ENCODE data around the gene GPR61. TPM values are rescaled to one million over a fixed set of nuclear protein-coding genes. Genes with fewer than 3 reads are reported as not detected.

The GPR61 gene
- total RNA-seq, 1 experiment from 2014 or later: 0.48 TPM

DNA sequence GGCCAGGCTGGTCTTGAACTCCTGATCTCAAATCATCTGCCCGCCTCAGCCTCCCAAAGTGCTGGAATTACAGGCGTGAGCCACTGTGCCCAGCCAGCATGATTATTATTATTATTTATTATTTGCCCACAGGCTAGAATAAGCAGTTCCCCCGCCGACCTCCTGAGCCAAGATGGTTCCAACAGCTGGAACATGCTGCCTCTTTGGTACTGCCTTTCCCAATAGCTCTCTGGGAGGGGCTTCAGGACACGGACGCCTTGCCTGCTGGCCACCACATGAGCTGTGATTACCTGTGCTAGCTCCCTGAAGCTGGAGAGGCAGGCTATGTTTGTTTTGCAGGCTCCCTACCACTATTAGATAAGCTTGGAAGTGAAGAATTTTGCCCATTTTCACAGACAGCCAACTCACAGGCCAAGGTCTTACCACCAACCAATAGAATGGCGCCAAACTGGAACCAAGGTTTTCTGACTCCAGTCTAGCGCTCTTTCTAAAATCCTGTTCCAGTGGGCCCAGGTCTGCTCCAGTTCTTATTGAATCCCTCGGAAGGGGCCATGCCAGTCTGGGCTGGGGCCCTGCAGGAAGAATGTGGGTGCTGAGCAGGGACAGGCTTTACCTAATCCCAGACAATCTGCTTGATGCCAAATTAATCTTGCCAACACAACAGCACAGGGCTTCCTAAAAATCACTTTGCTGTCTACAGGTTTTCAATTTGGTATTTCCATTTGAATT, 2.1 kb upstream of the GPR61 start:
- Histone ChIP-seq H4K8ac (replicated peaks; ENCODE audit: insufficient read length, low read depth, low read length) (no peak overlapping the region), H3K14ac (ENCODE audit: insufficient read depth, low read length) (no peak overlapping the region), H2AK5ac (ENCODE audit: insufficient read length, low read length) (no peak overlapping the region), H3K4ac (ENCODE audit: low read depth, low read length) (no peak overlapping the region), H4K91ac (ENCODE audit: insufficient read length, low read depth, low read length) (no peak overlapping the region), H3K9ac (ENCODE audit: extremely low read depth, insufficient read length, low read length) (no peak overlapping the region), H3K79me1 (ENCODE audit: insufficient read depth, low read depth, low read length, poor library complexity, severe bottlenecking) (no peaks in the 10 kb centered on the region), H3K18ac (ENCODE audit: insufficient read length, low read depth, low read length) (no peak overlapping the region), H2AFZ (ENCODE audit: low read length) (no peak overlapping the region), H2BK20ac (ENCODE audit: low read depth, low read length, poor library complexity, severe bottlenecking) (no peak overlapping the region), H3K4me2 (ENCODE audit: insufficient read depth, insufficient read length, low read length) (no peak overlapping the region), H3T11ph (ENCODE audit: low read length) (no peak overlapping the region), H4K20me1 (ENCODE audit: control insufficient read depth, insufficient read depth, insufficient read length) (no peaks in the 10 kb centered on the region), H3K23me2 (ENCODE audit: insufficient read length, low read depth, low read length, poor library complexity, severe bottlenecking) (no peaks in the 10 kb centered on the region), H3K79me2 (ENCODE audit: insufficient read depth, low read length) (no peaks in the 10 kb centered on the region), H3K27ac (ENCODE audit: insufficient read length, low read depth, low read length) (no peak overlapping the region), H2BK5ac (ENCODE audit: insufficient read length, low read length) (no peak overlapping the region), H3K27me3 (ENCODE audit: insufficient read depth, low read length) (no peaks in the 10 kb centered on the region), H4K5ac (ENCODE audit: insufficient read length, low read depth, low read length) (no peak overlapping the region), H2BK12ac (ENCODE audit: insufficient read length, low read depth, low read length) (no peak overlapping the region), H2BK120ac (ENCODE audit: low read depth, low read length, poor library complexity, severe bottlenecking) (no peak overlapping the region), H3K9me3 (ENCODE audit: control insufficient read depth, low read depth, low read length) (no peaks in the 10 kb centered on the region), H3K23ac (ENCODE audit: insufficient read length, low read depth, low read length) (no peak overlapping the region), H3K56ac (ENCODE audit: insufficient read length, low read depth, low read length) (no peak overlapping the region), H3K4me1 (ENCODE audit: insufficient read depth, low read length) (no peaks in the 10 kb centered on the region; the same call in 1 of the 2 replicates), H2BK15ac (ENCODE audit: low read depth, low read length) (no peak overlapping the region)
- H3K27me3 Mint-ChIP-seq (ENCODE audit: low read depth): peaks cover 2% of the 10 kb centered on the region
- WGBS (ENCODE audit: extremely low coverage, insufficient read length, low lambda C conversion rate): no CpG with 5 or more reads among the region's 9 CpGs
- no peak overlapping the region for H3K4me3 Mint-ChIP-seq
- H3K27ac Mint-ChIP-seq: no peak overlapping the region
- no peaks in the 10 kb centered on the region; a peak in 1 of 5 replicates for H3K9me3 Mint-ChIP-seq
- H3K4me1 Mint-ChIP-seq: peaks cover 2 to 17% of the 10 kb centered on the region in 2 experiments
- no peaks in the 10 kb centered on the region; a peak in 1 of 7 replicates for H3K36me3 Mint-ChIP-seq (ENCODE audit: insufficient read depth in 1 of 3, low read depth in 3 of 3)
- TF ChIP-seq, protein P1, sequence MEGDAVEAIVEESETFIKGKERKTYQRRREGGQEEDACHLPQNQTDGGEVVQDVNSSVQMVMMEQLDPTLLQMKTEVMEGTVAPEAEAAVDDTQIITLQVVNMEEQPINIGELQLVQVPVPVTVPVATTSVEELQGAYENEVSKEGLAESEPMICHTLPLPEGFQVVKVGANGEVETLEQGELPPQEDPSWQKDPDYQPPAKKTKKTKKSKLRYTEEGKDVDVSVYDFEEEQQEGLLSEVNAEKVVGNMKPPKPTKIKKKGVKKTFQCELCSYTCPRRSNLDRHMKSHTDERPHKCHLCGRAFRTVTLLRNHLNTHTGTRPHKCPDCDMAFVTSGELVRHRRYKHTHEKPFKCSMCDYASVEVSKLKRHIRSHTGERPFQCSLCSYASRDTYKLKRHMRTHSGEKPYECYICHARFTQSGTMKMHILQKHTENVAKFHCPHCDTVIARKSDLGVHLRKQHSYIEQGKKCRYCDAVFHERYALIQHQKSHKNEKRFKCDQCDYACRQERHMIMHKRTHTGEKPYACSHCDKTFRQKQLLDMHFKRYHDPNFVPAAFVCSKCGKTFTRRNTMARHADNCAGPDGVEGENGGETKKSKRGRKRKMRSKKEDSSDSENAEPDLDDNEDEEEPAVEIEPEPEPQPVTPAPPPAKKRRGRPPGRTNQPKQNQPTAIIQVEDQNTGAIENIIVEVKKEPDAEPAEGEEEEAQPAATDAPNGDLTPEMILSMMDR (conservative IDR thresholded peaks at IDR 0.05): no peak
- no peak for DNase-seq
